HG03378 (cell line): Measurements from ENCODE around the gene RAB2B.
A peak's percentile ranks its signal among the peaks of the same experiment; 100 is the strongest.
"Not testable (repeated sequence)": the region's sequence is repeated elsewhere in the genome, so short reads cannot be mapped to it uniquely, and the experiment has no call there.

Source experiments
- ATAC-seq: cut with Tn5 transposase; IDR thresholded peaks from one replicate; pipeline ENCODE4 v1.9.1; 2021; ENCODE audit warnings: mild to moderate bottlenecking, moderate library complexity; ENCODE audit not compliant: unreplicated experiment

RAB2B gene

GRCh38 chr14:21494902-21495762 lies 18.4 kb upstream of the RAB2B start:
- ATAC-seq, result no peak

DNA sequence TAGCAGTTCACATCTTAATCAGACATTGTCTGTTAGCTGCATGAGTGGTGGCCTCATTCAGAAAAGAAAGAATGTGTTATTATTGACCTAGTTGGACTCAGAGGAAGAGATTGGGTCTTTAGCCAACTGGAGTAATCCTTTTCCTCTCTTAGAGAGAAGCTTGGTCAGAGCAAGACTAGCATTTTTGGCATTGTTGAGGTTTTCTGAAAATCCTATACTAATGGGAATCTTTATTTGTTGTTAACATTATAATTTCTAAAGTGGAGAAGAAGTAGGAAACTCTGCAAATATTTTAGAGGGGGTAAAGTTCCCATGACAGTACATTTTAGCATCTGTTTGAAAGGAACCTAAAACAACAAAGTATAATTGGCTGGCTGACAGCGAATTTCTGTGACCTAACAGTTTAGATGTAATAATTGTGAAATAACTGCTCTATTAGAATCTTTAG lies 9.9 kb upstream of the RAB2B start:
- ATAC-seq, result no peak

DNA sequence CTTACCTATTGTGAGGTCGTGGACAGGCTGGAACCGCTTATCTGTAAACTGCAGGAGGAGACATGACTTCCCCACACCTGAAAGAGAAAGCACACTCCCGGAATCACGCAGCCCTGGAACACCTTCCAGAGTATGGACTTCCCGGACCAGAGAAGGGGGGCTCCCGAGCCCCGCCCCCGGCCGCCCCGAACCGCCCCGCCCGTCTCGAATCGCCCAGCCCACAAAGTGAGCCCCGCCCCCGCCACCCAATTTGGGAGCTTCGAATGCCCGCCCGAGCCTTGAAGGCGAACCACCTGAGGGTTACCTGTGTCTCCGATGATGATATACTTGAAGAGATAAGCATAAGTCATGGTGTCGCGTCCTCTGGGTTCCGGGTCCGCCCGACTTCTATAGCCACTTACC lies 235 bp downstream of the RAB2B start:
- ATAC-seq, result peak; percentile 10

- no peak for ATAC-seq
These were observed 814 bp downstream of the RAB2B start for GRCh38 chr14:21475767-21476522.

- no peak for ATAC-seq
These were observed 9.1 kb downstream of the RAB2B start for GRCh38 chr14:21467616-21468015.

DNA sequence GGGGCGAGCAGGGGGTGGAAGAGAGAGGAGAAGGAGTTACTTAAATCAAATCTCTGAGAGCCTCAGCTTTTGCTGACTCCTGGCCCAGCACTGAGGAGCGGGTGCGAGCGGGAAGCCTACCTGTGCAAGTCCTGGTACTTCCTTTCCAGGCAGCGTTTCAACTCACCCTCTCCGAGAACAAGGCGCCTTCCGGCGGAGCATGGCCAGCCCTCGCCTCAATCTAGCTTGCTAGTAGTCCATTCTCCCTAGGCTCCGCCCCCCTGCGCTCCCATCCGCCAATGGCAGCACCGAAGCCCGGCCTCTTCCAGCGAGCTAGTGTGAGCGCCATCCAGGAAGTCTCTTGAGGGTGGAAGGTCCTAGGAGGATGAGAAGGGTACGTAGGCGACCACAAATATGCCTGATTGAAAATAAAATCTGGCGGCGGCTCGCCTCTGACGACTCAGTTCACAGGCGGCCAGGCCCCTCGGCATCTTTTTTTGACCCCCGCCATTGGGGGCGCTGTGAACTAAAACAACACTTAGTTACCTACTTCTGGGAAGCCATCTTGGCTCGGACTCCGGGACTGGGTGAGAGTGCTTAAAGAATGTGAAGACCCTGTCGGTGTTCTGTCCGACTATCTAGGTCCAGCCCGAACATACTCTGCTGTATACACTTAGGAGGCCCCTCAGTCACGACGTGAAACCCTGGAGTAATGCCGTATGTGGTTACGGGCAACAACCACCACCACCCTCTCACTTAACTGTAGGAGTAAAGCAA lies 20.7 kb downstream of the RAB2B start, which contains the start of gene CHD8:
CHD8 (minus strand) TSS at position 212 of the 756 bp plus-strand sequence. CDS start 24,480 bp downstream, outside the sequence.
- ATAC-seq, result peak; percentile 96

DNA sequence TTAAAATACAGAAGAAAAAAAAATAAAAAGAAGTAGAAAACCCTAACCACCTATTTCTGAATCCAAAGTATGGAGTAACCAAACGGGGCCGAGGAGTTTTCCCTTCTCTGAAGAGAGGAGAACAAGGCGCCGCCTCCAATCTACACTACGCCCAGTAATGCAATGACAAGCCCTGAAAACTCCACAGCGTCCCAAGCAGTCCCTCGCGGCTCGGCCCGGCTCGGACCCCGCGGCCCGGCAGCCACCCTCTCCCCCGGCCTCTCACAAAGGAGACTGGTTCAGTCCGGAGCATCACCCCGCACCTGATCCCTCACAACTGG lies 21.2 kb downstream of the RAB2B start:
- no peak for ATAC-seq

GRCh38 chr14:21454843-21455544 lies 21.8 kb downstream of the RAB2B start:
- ATAC-seq, result no peak

DNA sequence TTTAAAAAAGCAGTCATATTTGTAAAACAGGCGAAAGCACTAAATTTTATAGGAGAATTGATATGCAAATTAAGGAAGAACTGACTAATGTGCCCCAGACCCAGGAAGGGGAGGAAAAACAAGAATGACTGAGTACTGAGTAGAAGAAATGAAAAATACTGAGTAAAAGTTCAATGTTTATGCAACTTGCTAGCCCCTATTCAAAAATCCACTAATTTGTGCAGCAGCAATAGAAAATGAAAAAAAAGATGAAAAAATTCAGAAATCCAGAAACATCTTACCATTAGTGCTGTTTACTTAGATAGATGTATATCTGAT lies 26.9 kb downstream of the RAB2B start:
- ATAC-seq, result no peak

GRCh38 chr14:21442657-21443056 lies 34.1 kb downstream of the RAB2B start:
- ATAC-seq, result not testable (repeated sequence)

DNA sequence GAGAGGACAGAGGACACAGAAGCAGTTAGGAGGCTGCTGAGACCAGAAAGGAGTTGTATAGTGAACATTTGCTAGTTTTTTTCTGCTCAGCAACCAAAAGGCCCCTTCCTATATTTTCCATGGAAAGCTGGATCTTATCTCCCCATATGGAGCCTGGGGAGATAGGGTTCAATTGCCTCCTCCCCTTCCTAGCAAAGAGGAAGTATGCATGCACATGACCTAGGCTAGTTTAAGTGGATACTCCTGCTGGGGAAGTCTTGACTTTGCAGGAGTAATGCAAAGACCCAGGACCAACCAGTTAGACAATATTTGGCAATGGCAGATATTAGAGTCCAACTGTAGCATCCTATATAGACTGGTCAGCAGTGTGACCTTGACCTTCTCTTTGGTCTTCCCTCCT lies 35.9 kb downstream of the RAB2B start:
- no peak for ATAC-seq

- peak; percentile 97 for ATAC-seq
These were observed 39.5 kb downstream of the RAB2B start for GRCh38 chr14:21437063-21437901.

- ATAC-seq, result no peak
These were observed 40.1 kb downstream of the RAB2B start for GRCh38 chr14:21436567-21437062.

GRCh38 chr14:21431126-21431525 lies 45.6 kb downstream of the RAB2B start:
- ATAC-seq, result no peak

DNA sequence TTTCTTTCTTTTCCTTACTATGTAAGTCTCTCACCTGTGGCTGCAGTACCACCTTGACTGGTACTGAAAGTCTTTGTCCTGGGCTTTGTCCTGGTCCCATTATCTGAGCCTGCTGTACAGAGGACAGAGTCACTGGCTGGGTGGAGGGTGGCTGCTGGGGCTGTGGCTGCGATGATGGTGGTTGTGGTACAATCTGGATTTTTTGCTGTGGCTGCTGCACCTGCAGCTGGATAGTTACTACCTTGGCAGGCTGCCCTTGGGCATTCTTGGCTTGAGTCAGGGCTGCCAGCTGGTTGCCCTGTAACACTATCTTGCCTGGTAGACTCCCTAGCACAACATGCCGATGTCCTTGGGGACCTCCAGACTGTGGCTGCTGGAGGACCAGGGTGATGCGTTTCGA lies 47.8 kb downstream of the RAB2B start:
- ATAC-seq, result no peak

DNA sequence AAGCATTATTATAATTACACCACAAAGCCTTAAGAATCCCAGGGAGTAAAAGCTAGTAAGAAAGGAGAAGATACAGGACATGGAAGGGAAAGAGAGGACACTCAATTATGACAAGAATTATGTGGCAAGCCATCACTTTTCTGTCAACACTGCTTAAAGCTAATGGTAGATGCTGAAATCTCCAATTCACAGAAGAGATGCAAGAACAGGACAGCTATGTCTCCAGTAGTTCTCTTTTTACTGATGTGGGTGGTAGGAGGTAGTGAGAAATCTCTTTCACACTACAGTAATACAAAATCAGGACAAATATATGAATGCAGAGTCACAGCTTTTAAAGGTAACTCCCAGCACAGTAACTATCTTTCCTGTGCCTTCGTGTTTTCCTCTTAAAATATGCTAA lies 50.1 kb downstream of the RAB2B start:
- ATAC-seq, result no peak

GRCh38 chr14:21419528-21419927 lies 57.2 kb downstream of the RAB2B start:
- ATAC-seq, result no peak

DNA sequence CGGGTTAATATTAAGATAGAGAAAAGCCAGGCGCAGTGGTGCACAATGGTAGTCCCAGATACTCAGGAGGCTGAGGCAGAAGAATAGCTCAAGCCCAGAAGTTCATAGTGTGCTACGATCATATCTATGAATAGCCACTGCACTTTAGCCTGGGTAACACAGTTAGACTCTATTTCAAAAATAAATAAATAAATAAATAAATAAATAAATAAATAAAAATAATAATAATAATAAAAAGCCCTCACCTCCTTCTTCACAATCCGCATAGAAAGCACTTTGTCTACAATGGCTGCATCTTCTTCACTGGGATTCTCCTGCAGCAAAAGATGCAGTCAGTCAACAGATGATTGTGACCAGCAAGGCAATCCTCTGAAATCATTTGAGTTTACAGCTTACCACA lies 61.4 kb downstream of the RAB2B start:
- ATAC-seq, result no peak

DNA sequence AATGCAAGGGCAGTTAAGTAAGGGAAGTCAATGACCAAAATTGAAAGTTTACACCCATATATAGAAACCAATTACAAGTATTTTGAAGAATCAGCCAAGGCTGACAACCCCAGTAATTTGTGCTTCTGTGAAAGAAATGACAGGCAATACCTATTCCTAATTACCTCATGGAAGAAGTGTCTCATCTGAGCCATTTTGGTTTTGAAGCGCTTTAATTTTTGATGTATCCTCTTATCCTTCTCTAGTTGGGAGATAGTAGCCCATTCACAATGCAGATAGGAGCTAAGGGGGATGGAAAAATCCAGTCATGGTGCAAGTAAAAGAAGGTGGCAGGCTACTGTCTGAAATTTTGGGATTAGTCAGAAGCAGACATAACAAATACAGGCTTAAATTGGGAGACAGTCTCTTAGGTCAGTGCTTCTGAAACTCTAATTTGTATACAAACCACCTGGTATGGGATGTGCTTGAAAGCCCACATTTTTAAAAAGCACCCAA lies 62.6 kb downstream of the RAB2B start:
- no peak for ATAC-seq
